ENCODE data around the gene NGEF.
"Not testable (repeated sequence)": the region's sequence is repeated elsewhere in the genome, so short reads cannot be mapped to it uniquely, and the experiment has no call there.

Gene NGEF

GRCh38 chr2:232854082-232854481 lies 159.0 kb downstream of the NGEF start:
- Histone ChIP-seq H3K9ac (ENCODE audit: low read length) (no peak overlapping the region), H3K27me3 (ENCODE audit: insufficient read depth, low read length) (no peaks in the 10 kb centered on the region), H3K4me2 (ENCODE audit: low read length) (no peak overlapping the region), H3K9me2 (ENCODE audit: low read depth, low read length) (no peaks in the 10 kb centered on the region), H3K79me2 (ENCODE audit: insufficient read depth, low read length) (no peaks in the 10 kb centered on the region), H3K4me1 (ENCODE audit: insufficient read depth, low read length, severe bottlenecking) (no peaks in the 10 kb centered on the region), H4K20me1 (ENCODE audit: insufficient read depth, low read length) (no peaks in the 10 kb centered on the region), H3K36me3 (ENCODE audit: insufficient read depth, low read length) (peaks cover 79% of the 10 kb centered on the region), H3F3A (ENCODE audit: insufficient read depth, low read length) (no peaks in the 10 kb centered on the region), H3K27ac (ENCODE audit: low read depth, low read length, poor library complexity, severe bottlenecking) (no peak overlapping the region), H2AFZ (ENCODE audit: low read length) (no peak overlapping the region), H3K4me3 (ENCODE audit: low read depth, low read length, poor library complexity, severe bottlenecking) (no peak overlapping the region), H3K9me3 (ENCODE audit: low read length) (no peaks in the 10 kb centered on the region)
- no peak for TF ChIP-seq EZH2 (IDR thresholded peaks at IDR 0.05; ENCODE audit: borderline replicate concordance, low read length)
- no peak for TF ChIP-seq CTCF (IDR thresholded peaks at IDR 0.05; ENCODE audit: low read length)

- Histone ChIP-seq H3K9ac (ENCODE audit: low read length) (no peak overlapping the region), H3K9me3 (ENCODE audit: low read length) (no peaks in the 10 kb centered on the region), H4K20me1 (ENCODE audit: insufficient read depth, low read length) (no peaks in the 10 kb centered on the region), H3K27ac (ENCODE audit: low read depth, low read length, poor library complexity, severe bottlenecking) (no peak overlapping the region), H3K4me3 (ENCODE audit: low read depth, low read length, poor library complexity, severe bottlenecking) (no peak overlapping the region), H3K27me3 (ENCODE audit: insufficient read depth, low read length) (no peaks in the 10 kb centered on the region), H3K36me3 (ENCODE audit: insufficient read depth, low read length) (peaks cover 79% of the 10 kb centered on the region), H3K4me1 (ENCODE audit: insufficient read depth, low read length, severe bottlenecking) (no peaks in the 10 kb centered on the region), H3K79me2 (ENCODE audit: insufficient read depth, low read length) (no peaks in the 10 kb centered on the region), H2AFZ (ENCODE audit: low read length) (no peak overlapping the region), H3F3A (ENCODE audit: insufficient read depth, low read length) (no peaks in the 10 kb centered on the region), H3K4me2 (ENCODE audit: low read length) (no peak overlapping the region), H3K9me2 (ENCODE audit: low read depth, low read length) (no peaks in the 10 kb centered on the region)
- TF ChIP-seq EZH2 (IDR thresholded peaks at IDR 0.05; ENCODE audit: borderline replicate concordance, low read length) (no peak), CTCF (IDR thresholded peaks at IDR 0.05; ENCODE audit: low read length) (no peak)
Measured at GRCh38 chr2:232852676-232853075, 160.4 kb downstream of the NGEF start.

- not testable (repeated sequence) for H3K4me1 ChIP-seq (ENCODE audit: insufficient read depth, low read length, severe bottlenecking); H3K27me3 ChIP-seq (ENCODE audit: insufficient read depth, low read length); H3K79me2 ChIP-seq (ENCODE audit: insufficient read depth, low read length); H3F3A ChIP-seq (ENCODE audit: insufficient read depth, low read length); H3K9ac ChIP-seq (ENCODE audit: low read length); H2AFZ ChIP-seq (ENCODE audit: low read length); H3K9me2 ChIP-seq (ENCODE audit: low read depth, low read length); H3K9me3 ChIP-seq (ENCODE audit: low read length); H3K4me3 ChIP-seq (ENCODE audit: low read depth, low read length, poor library complexity, severe bottlenecking); H3K4me2 ChIP-seq (ENCODE audit: low read length); H4K20me1 ChIP-seq (ENCODE audit: insufficient read depth, low read length); H3K27ac ChIP-seq (ENCODE audit: low read depth, low read length, poor library complexity, severe bottlenecking)
- peaks cover 79% of the 10 kb centered on the region for H3K36me3 ChIP-seq (ENCODE audit: insufficient read depth, low read length)
Measured at GRCh38 chr2:232852081-232852480, 161.0 kb downstream of the NGEF start.

GRCh38 chr2:232850039-232850438 lies 163.0 kb downstream of the NGEF start:
- no peak overlapping the region for H3K4me2 ChIP-seq (ENCODE audit: low read length)
- H3K36me3 ChIP-seq (ENCODE audit: insufficient read depth, low read length): peaks cover 81% of the 10 kb centered on the region
- H3K27ac ChIP-seq (ENCODE audit: low read depth, low read length, poor library complexity, severe bottlenecking): no peak overlapping the region
- TF ChIP-seq CTCF (IDR thresholded peaks at IDR 0.05; ENCODE audit: low read length) (no peak), EZH2 (IDR thresholded peaks at IDR 0.05; ENCODE audit: borderline replicate concordance, low read length) (no peak)
- H3F3A ChIP-seq (ENCODE audit: insufficient read depth, low read length): no peaks in the 10 kb centered on the region
- H4K20me1 ChIP-seq (ENCODE audit: insufficient read depth, low read length): no peaks in the 10 kb centered on the region
- H2AFZ ChIP-seq (ENCODE audit: low read length): no peak overlapping the region
- H3K4me3 ChIP-seq (ENCODE audit: low read depth, low read length, poor library complexity, severe bottlenecking): no peak overlapping the region
- H3K9ac ChIP-seq (ENCODE audit: low read length): no peak overlapping the region
- H3K79me2 ChIP-seq (ENCODE audit: insufficient read depth, low read length): no peaks in the 10 kb centered on the region
- no peaks in the 10 kb centered on the region for H3K9me2 ChIP-seq (ENCODE audit: low read depth, low read length)
- no peaks in the 10 kb centered on the region for H3K4me1 ChIP-seq (ENCODE audit: insufficient read depth, low read length, severe bottlenecking)
- H3K27me3 ChIP-seq (ENCODE audit: insufficient read depth, low read length): no peaks in the 10 kb centered on the region
- no peaks in the 10 kb centered on the region for H3K9me3 ChIP-seq (ENCODE audit: low read length)

Data from OCI-LY1 (cell line).